H7 (cell line): ENCODE results near the gene NGFR. TPM values are rescaled to one million over a fixed set of nuclear protein-coding genes. Genes with fewer than 3 reads are reported as not detected.
A peak's percentile ranks its signal among the peaks of the same experiment; 100 is the strongest.

Source experiments
- DNase-seq: peaks from one replicate; pipeline ENCODE4 v3.0.0; 2012
- H3K27me3 ChIP-seq: 2 replicates; pipeline ENCODE4 v1.6.0; 2011; ENCODE audit warnings: mild to moderate bottlenecking, low read length; ENCODE audit not compliant: control insufficient read depth, insufficient read depth
- H3K36me3 ChIP-seq: replicated peaks from 2 replicates; pipeline ENCODE4 v1.5.1; 2011; ENCODE audit warnings: low read length; ENCODE audit not compliant: control insufficient read depth, insufficient read depth
- H3K4me3 ChIP-seq: 2 replicates; pipeline ENCODE4 v1.5.1; 2011; ENCODE audit warnings: low read depth, mild to moderate bottlenecking, control low read depth, low read length, moderate library complexity; ENCODE audit not compliant: insufficient read depth
- total RNA-seq: library from RNA; depleted of rRNA; stranded (reverse); fragments of >200 nt; shearing (Covaris generic); gene quantifications from 2 replicates; pipeline ENCODE4 v1.2.3, GENCODE V29; 2014

Gene NGFR
- total RNA-seq, 1 experiment from 2014 or later: 8.7 TPM

- no peaks in the 10 kb centered on the region for H3K36me3 ChIP-seq
Measured at GRCh38 chr17:49461580-49461979, 33.5 kb upstream of the NGFR start.

DNA sequence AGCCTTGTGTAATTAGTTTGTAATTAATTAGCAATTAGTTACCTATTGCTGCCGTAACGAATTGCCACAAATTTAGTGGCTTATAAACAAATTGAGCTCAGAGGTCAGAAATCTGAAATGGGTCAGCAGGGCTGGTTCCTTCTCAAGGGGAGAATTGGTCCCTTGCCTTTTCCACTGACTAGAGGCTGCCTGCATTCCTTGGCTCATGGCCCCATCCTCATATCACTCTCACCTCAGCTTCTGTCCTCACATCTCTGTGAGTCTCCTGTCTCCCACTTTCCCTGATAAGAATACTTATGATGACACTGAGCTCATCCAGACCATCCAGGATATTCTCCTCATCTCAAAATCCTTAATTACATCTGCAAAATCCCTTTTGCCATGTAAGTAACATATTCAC lies 31.0 kb upstream of the NGFR start:
- no peak for DNase-seq
- Histone ChIP-seq H3K4me3 (no peak overlapping the region), H3K27me3 (peaks cover 4% of the 10 kb centered on the region), H3K36me3 (no peaks in the 10 kb centered on the region)

More at GRCh38 chr17:49461580-49461979, 33.5 kb upstream of the NGFR start:
- no peak for DNase-seq
- Histone ChIP-seq H3K27me3 (no peaks in the 10 kb centered on the region; the same call in 1 of the 2 replicates), H3K4me3 (no peak overlapping the region)

GRCh38 chr17:49465331-49465903 lies 29.7 kb upstream of the NGFR start:
- peaks cover 17% of the 10 kb centered on the region for H3K27me3 ChIP-seq
- no peak for DNase-seq
- H3K36me3 ChIP-seq: no peaks in the 10 kb centered on the region

DNA sequence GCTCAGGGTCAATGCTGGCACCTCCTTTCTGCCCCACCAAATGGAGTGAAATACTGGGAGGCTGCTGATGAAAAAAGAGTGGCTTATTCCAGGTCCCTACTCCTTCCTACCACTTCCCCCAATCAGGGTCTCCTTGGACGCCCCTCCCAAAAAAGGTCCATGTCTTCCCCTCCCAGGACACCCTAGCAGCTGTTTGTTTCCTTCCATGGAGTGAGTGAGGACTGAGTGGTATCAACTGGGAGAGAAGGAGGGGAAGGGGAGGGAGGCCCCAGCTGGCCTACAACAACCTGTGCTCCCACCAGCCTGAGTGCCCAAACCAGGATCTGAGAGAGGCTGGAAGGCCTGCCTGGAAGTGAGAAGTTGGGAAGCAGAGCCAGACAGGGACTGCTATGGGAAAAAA lies 28.7 kb upstream of the NGFR start:
- Histone ChIP-seq H3K27me3 (peaks cover 27% of the 10 kb centered on the region), H3K36me3 (no peaks in the 10 kb centered on the region), H3K4me3 (no peak overlapping the region)
- no peak for DNase-seq

More at GRCh38 chr17:49465331-49465903, 29.7 kb upstream of the NGFR start:
- no peak overlapping the region for H3K4me3 ChIP-seq

- DNase-seq: no peak
- peaks cover 30% of the 10 kb centered on the region for H3K27me3 ChIP-seq
- H3K4me3 ChIP-seq: no peak overlapping the region
- H3K36me3 ChIP-seq: no peaks in the 10 kb centered on the region
Measured at GRCh38 chr17:49467175-49467574, 27.9 kb upstream of the NGFR start.

- no peak overlapping the region for H3K4me3 ChIP-seq
- DNase-seq: no peak
- H3K36me3 ChIP-seq: no peaks in the 10 kb centered on the region
- peaks cover 30% of the 10 kb centered on the region for H3K27me3 ChIP-seq
Measured at GRCh38 chr17:49468811-49469385, 26.2 kb upstream of the NGFR start.

GRCh38 chr17:49469831-49470810 lies 25.0 kb upstream of the NGFR start:
- H3K36me3 ChIP-seq: no peaks in the 10 kb centered on the region
- peaks cover 30% of the 10 kb centered on the region for H3K27me3 ChIP-seq
- peak overlapping the region; percentile 53 for H3K4me3 ChIP-seq
- DNase-seq: peak; percentile 95

DNA sequence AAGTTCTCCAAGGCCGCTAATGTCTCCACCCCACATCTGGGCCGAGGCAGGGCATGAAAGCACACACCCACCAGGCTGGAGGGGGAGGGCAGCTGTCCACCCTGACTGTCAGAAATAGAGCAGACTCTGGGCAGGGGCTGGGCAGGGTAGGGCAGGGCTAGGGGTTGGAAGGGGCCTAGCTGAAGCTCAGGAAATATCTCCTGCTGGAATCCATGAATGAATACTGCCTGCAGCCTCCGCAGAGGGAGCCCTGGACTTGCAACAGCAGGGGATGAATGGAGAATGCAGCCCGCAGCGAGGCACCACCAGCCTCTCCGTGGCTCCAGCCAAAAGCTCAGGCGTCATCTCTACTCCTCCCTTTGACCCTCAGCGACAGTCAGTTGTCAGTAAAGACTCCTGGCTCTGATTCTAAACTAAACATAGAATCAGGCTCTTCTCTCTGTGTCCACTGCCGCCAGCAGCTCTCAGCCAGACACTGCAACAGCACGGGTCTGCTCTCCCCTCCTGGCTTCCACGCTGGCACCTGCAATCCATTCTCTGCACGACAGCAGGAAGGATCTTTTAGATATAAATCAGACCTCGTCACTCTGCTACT lies 23.9 kb upstream of the NGFR start:
- no peaks in the 10 kb centered on the region for H3K36me3 ChIP-seq
- no peak overlapping the region for H3K4me3 ChIP-seq
- H3K27me3 ChIP-seq: peaks cover 30% of the 10 kb centered on the region
- DNase-seq: peak; percentile 84

- Histone ChIP-seq H3K4me3 (no peak overlapping the region), H3K27me3 (peaks cover 30% of the 10 kb centered on the region), H3K36me3 (no peaks in the 10 kb centered on the region)
- DNase-seq: no peak
Measured at GRCh38 chr17:49471769-49472168, 23.3 kb upstream of the NGFR start.

DNA sequence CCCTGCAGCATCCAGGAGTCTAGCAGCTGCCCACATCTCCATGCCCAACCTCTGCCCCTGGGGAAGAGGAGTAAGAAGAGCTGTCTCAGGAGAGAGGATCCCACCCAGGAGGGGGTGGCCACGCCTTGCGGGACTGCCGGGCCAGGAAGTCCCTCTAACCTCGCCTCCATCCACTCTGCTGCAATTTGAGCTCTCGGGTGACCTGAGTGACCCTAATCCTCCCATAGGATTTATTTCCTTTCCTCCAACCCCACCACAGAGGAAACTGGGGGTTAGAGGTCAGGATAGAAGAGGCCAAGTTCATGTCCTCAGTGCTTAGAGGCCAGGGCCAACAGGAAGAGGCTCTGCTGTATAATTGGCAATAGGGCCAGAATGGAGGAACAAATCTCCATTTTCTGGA lies 22.6 kb upstream of the NGFR start:
- Histone ChIP-seq H3K36me3 (no peaks in the 10 kb centered on the region), H3K27me3 (peaks cover 30% of the 10 kb centered on the region), H3K4me3 (no peak overlapping the region)
- DNase-seq: no peak

GRCh38 chr17:49473900-49474751 lies 21.0 kb upstream of the NGFR start:
- no peak for DNase-seq
- no peak overlapping the region for H3K4me3 ChIP-seq
- peaks cover 25% of the 10 kb centered on the region for H3K27me3 ChIP-seq
- no peaks in the 10 kb centered on the region for H3K36me3 ChIP-seq

DNA sequence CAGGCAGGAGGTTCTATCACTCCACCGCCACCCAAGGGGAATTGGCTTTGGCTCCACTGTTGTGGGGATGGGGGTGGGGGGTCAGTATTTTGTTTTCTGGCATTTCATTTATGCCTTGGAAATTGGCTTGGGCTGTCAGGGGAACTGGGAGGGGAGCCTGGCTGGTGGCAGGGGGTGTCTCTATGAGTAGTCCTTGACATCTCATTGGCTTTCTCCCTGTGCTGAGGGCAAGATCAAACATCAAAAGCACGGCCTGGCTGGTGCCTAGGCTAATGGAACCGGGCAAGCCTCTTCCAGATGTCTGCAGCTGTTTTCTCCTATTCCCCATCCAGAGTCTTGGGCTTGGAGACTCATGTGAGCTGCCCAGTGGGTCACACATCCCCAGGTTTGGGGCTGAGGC lies 17.4 kb upstream of the NGFR start:
- DNase-seq: no peak
- H3K27me3 ChIP-seq: peaks cover 3% of the 10 kb centered on the region; the same call in 1 of the 2 replicates
- H3K4me3 ChIP-seq: no peak overlapping the region
- H3K36me3 ChIP-seq: no peaks in the 10 kb centered on the region

DNA sequence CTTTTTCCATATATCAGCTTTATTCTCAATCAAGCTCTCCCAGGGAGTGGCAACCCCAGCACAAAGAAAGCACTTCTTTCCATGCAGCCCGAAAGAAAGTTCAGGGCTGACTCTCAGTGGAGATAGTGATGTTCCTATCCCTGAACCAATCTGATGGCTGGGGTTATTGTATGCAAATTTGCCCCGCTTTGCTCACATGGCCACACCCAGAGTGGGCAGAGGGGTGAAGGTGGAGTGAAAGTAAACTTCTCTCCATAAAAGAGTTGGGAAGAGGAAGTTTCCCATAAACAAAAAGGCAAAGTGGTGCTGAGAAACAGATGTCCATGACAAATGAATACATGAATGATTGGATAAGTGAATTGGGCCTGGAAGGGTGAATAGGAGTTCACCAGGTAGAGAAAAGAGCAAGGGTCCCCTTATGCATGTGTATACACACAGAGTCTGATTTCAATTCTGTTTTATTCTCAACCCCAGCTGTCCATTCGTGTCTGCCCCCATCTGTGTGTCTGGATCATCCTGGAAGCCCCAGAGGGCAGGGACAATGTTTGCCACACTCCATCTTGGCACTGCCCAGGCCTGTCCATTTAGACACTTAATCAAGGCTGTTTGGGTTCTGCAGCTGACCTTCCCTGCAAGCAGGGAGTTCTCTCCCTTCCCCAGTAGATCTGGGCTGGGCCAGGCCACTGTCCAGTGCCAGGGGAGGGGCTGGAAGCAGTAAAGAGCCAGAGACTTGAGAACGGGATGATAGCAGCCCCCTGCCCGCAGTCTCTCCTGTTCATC lies 14.1 kb upstream of the NGFR start:
- peaks cover 11% of the 10 kb centered on the region; the same call in 1 of the 2 replicates for H3K27me3 ChIP-seq
- H3K4me3 ChIP-seq: no peak overlapping the region
- H3K36me3 ChIP-seq: no peaks in the 10 kb centered on the region
- no peak for DNase-seq
